GM12878 (cell line): ENCODE measurements around the gene HOTAIR. TPM values are rescaled to one million over a fixed set of nuclear protein-coding genes. Genes with fewer than 3 reads are reported as not detected.

ENCODE experiments used
- ATAC-seq: fragments of 200-7000 bp; cut with Tn5 transposase; 3 replicates; pipeline ENCODE4 v1.9.1; 2020; ENCODE audit warnings: mild to moderate bottlenecking, moderate library complexity
- BruUV-seq: library from RNA; stranded (reverse); fragments of 400-500 nt; replicated peaks from 2 replicates; lab custom pipeline; 2021; lab: Mats Ljungman, UMichigan
- CTCF ChIA-PET: fragments of 300-600 bp; sonication (Branson Sonifier 250); formaldehyde crosslinking; extraction: SDS; loops from one replicate; lab custom pipeline; 2021; ENCODE audit warnings: inconsistent platforms; lab: Yijun Ruan, JAX
- POLR2A ChIA-PET: fragments of 350-600 bp; formaldehyde crosslinking; extraction: SDS; loops from one replicate; lab custom pipeline; 2021; ENCODE audit warnings: inconsistent platforms; lab: Charles Lee
- RAD21 ChIA-PET: fragments of 300-600 bp; sonication (Branson Sonifier 250); formaldehyde crosslinking; loops from one replicate; lab custom pipeline; 2023; ENCODE audit warnings: antibody characterized with exemption; ENCODE audit not compliant: unreplicated experiment; lab: Charles Lee
- SMC1A ChIA-PET: fragments of 300-600 bp; sonication (Branson Sonifier 250); formaldehyde crosslinking; loops from one replicate; lab custom pipeline; 2023; ENCODE audit not compliant: unreplicated experiment, uncharacterized antibody; lab: Charles Lee
- DNase-seq: peaks from one replicate; pipeline ENCODE4 v3.0.0-alpha.2; 2011; ENCODE audit warnings: low read depth, low spot score
- FAIRE-seq: peaks from 3 replicates; lab custom pipeline; 2011; peaks lifted over from hg19 to GRCh38; lab: Jason Lieb, UNC
- H2AFZ ChIP-seq: 2 replicates; pipeline ENCODE4 v1.6.0; 2011; ENCODE audit warnings: low read depth, low read length, control low read depth; ENCODE audit not compliant: control insufficient read depth
- H3K27ac ChIP-seq: 2 replicates; pipeline ENCODE4 v1.5.1; 2011; ENCODE audit warnings: control low read depth; ENCODE audit not compliant: control insufficient read depth, insufficient read depth
- H3K27me3 ChIP-seq, 2 experiments: replicated peaks in 1 of 2; 2 replicates each; pipeline versions ENCODE4 v1.6.0 to v1.6.1; 2011; ENCODE audit warnings: low read length in 1 of 2; ENCODE audit not compliant: control insufficient read depth in 2 of 2, insufficient read depth in 2 of 2
- H3K36me3 ChIP-seq, 2 experiments: 2 replicates each; pipeline ENCODE4 v1.5.1; 2011; ENCODE audit warnings: low read length in 1 of 2; ENCODE audit not compliant: control insufficient read depth in 2 of 2, insufficient read depth in 2 of 2
- H3K4me1 ChIP-seq: 2 replicates; pipeline ENCODE4 v1.6.1; 2011; ENCODE audit warnings: mild to moderate bottlenecking, low read length, moderate library complexity, mixed read lengths; ENCODE audit not compliant: control insufficient read depth, insufficient read depth
- H3K4me2 ChIP-seq: 2 replicates; pipeline ENCODE4 v1.6.0; 2011; ENCODE audit warnings: control low read depth; ENCODE audit not compliant: control insufficient read depth, insufficient read depth
- H3K4me3 ChIP-seq: fragments of 200-600 bp; sonication (generic); 2 replicates; pipeline ENCODE4 v1.5.1; 2016
- H3K79me2 ChIP-seq: 2 replicates; pipeline ENCODE4 v1.6.0; 2011; ENCODE audit warnings: low read length; ENCODE audit not compliant: control insufficient read depth, insufficient read depth
- H3K9ac ChIP-seq: 2 replicates; pipeline ENCODE4 v1.8.0; 2011; ENCODE audit warnings: low read length, control low read depth, mixed read lengths; ENCODE audit not compliant: control insufficient read depth, insufficient read depth
- H3K9me3 ChIP-seq: replicated peaks from 3 replicates; pipeline ENCODE4 v1.5.1; 2011; ENCODE audit warnings: mild to moderate bottlenecking, low read length; ENCODE audit not compliant: control insufficient read depth, insufficient read depth
- H4K20me1 ChIP-seq: 2 replicates; pipeline ENCODE4 v1.6.0; 2011; ENCODE audit not compliant: control insufficient read depth, insufficient read depth
- CBFB ChIP-seq: IDR thresholded peaks from 2 replicates; pipeline ENCODE4 v1.6.1; 2016; ENCODE audit warnings: antibody characterized with exemption, low read depth
- IKZF2 ChIP-seq, 2 experiments: fragments of 450-650 bp; IDR thresholded peaks; 2 replicates each; pipeline ENCODE4 v1.6.1; 2017; ENCODE audit warnings: mild to moderate bottlenecking in 2 of 2, moderate library complexity in 2 of 2
- JUNB ChIP-seq: IDR thresholded peaks from 2 replicates; pipeline ENCODE4 v1.6.1; 2016; ENCODE audit warnings: antibody characterized with exemption, mild to moderate bottlenecking
- PML ChIP-seq: IDR thresholded peaks from 2 replicates; pipeline ENCODE4 v1.6.1; 2012; ENCODE audit warnings: low read length, inconsistent platforms
- SUPT20H ChIP-seq: IDR thresholded peaks from 2 replicates; pipeline ENCODE4 v1.6.1; 2011; ENCODE audit warnings: low read depth, mild to moderate bottlenecking, low read length, moderate library complexity, borderline replicate concordance; ENCODE audit not compliant: control insufficient read depth
- SUZ12 ChIP-seq: fragments of 200-600 bp; sonication (generic); IDR thresholded peaks from one replicate; pipeline ENCODE4 v1.6.1; 2018; ENCODE audit warnings: antibody characterized with exemption, mild to moderate bottlenecking; ENCODE audit not compliant: unreplicated experiment
- TARDBP ChIP-seq: IDR thresholded peaks from 2 replicates; pipeline ENCODE4 v1.6.1; 2016; ENCODE audit warnings: borderline replicate concordance
- ZNF687 ChIP-seq: fragments of 450-650 bp; IDR thresholded peaks from 2 replicates; pipeline ENCODE4 v1.6.1; 2017; ENCODE audit warnings: mild to moderate bottlenecking, moderate library complexity
- WGBS: methylation state at CpG from one replicate; pipeline ENCODE4 v1.1.6; 2016; ENCODE audit warnings: low lambda C conversion rate; ENCODE audit not compliant: insufficient replicate concordance, insufficient coverage; ENCODE audit errors: missing lambda C conversion rate; 5-methylcytosine and 5-hydroxymethylcytosine counted together
- in situ Hi-C: fragments of 300-500 bp; cut with MboI; formaldehyde crosslinking; loops from 9 replicates; pipeline ENCODE4 v1.14.3; 2018; ENCODE audit warnings: mixed read lengths
- intact Hi-C: fragments of 100-400 bp; cut with micrococcal nuclease; formaldehyde crosslinking; loops from one replicate; pipeline ENCODE4 v1.14.2; 2022; ENCODE audit not compliant: unreplicated experiment
- polyA plus RNA-seq, 11 experiments: library from polyadenylated mRNA; depleted of rRNA in 4 of 11; unstranded in 6 of 11; stranded (reverse) in 5 of 11; fragments of >200 nt; fragmentation: Nextera tagmentation in 4 of 11; fragmentation: Illumina TruSeq in 1 of 11; extraction: Ambion mirVana in 4 of 11; extraction: Trizol in 1 of 11; gene quantifications; 1 replicate in 1 of 11; 2 replicates in 10 of 11; pipeline versions ENCODE4 v1.2.1 to v1.2.3, GENCODE V29; 2011 to 2016; ENCODE audit warnings: inconsistent platforms in 2 of 11, missing spikeins in 2 of 11, low read depth in 1 of 11
- total RNA-seq, 4 experiments: library from RNA; depleted of rRNA in 3 of 4; stranded (reverse); fragments of >200 nt in 3 of 4; fragmentation: Illumina TruSeq in 1 of 4; extraction: Trizol in 1 of 4; gene quantifications; 2 replicates each; pipeline versions ENCODE4 v1.2.1 to v1.2.3, GENCODE V29; 2013 to 2021
- TF ChIP-seq, protein P1 (sequence below): fragments of 450-650 bp; IDR thresholded peaks from 2 replicates; pipeline ENCODE4 v1.6.1; 2017; ENCODE audit warnings: low read depth, mild to moderate bottlenecking, moderate library complexity
- TF ChIP-seq, protein P2 (sequence below): fragments of 450-650 bp; IDR thresholded peaks from 2 replicates; pipeline ENCODE4 v1.6.1; 2014; ENCODE audit warnings: mild to moderate bottlenecking
- TF ChIP-seq, protein P3 (sequence below): IDR thresholded peaks from 2 replicates; pipeline ENCODE4 v1.6.1; 2011; ENCODE audit warnings: borderline replicate concordance, low read depth, mild to moderate bottlenecking, moderate library complexity, mixed read lengths, low read length; ENCODE audit not compliant: insufficient read depth; ENCODE audit errors: extremely low read length

The HOTAIR gene
- total and polyA plus RNA-seq, 10 of the 15 experiments (the other 5 are each of a cell fraction or from before 2014, with no cell fraction given), result not detected

DNA sequence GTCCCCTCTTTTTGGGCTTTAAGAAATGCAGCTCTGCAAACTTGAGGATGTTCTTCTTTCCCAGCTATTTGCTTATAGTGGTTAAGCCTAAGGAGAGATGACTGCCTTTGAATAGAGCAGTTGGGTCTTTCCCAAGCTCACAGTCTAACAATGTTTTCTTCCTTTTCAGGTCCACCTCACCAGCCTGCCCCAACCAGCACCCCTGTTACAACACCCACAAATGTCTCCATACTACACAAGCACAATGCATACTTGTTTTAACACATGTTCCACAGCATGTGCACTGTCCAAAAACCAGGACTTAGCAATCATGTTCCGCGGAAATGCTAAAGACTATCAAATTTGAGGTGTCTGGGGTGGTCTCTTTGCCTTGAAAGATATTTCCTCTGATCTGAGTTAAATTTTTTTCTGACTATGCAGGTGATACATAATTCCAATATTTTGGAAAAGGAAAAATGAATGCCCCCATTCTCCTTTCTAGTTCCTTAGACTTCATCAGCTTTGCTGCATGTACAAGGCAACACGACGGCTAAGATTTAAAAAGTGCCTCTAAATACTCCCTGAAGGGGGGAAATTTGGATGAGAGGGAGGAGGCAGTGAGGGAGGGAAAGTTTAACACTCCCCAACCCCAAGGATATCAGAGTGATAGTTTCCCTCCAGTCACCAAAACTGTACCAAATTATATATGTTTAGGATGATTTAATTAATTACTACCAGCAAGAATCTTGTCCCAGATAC, 42.7 kb downstream of the HOTAIR start (continued):
- TF ChIP-seq TARDBP, result no peak
- no peak for TF ChIP-seq ZNF687
- TF ChIP-seq PML, result no peak

DNA sequence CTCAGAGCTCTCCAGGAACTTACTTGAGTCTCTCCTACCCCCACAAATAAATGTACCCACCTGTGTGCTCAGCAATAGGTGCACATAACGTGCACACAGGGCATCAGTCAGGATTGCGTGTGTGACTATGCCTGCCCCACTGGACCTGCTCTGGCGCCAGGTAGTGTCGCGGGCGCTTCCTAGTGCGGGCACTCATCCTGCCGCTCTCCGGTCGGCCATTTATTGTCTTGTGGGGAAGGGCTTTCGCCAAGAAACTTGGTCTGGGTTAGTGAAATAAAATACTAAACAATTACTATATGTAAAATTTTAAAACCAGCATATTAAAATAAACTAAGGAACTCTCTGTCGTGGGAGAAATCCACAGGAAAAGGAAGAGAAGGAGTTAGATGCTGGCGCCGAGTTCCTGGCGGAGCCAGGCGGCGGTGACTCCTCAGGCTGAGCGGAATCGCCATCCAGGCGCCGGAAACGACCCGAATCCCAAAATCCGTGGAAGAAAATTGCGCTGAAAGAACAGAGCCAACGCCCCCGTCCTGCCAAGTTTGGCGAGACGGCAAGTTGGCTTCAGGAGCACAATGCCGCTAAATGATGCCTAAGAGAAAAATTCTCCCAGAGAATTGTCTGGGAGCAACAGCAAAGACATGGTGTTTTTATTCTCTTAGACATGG, 44.0 kb downstream of the HOTAIR start:
- Histone ChIP-seq H3K4me3 (no peak overlapping the region), H2AFZ (no peak overlapping the region), H4K20me1 (no peaks in the 10 kb centered on the region; the same call in 1 of the 2 replicates), H3K4me2 (no peak overlapping the region), H3K27ac (no peak overlapping the region), H3K36me3 (no peaks in the 10 kb centered on the region), H3K9me3 (no peaks in the 10 kb centered on the region), H3K27me3 (peaks cover 14 to 44% of the 10 kb centered on the region in 2 experiments), H3K79me2 (no peaks in the 10 kb centered on the region), H3K9ac (no peak overlapping the region), H3K4me1 (no peaks in the 10 kb centered on the region)
- BruUV-seq, result no TSS peak
- ChIA-PET RAD21 (no interaction called here), CTCF (interaction anchor here (1.2 kb wide), 1 partner anchor 55 kb away, joined by 4 read pairs; the partner anchor contains the start of gene HOXC10), POLR2A (no interaction called here), SMC1A (no interaction called here)
- in situ Hi-C loops, result no loop called here
- no peak for DNase-seq
- no peak for ATAC-seq
- no peak for FAIRE-seq
- intact Hi-C loops, result no loop called here
- WGBS, result 16% methylated on average over 30 of the region's 30 CpGs
- TF ChIP-seq, protein P1, sequence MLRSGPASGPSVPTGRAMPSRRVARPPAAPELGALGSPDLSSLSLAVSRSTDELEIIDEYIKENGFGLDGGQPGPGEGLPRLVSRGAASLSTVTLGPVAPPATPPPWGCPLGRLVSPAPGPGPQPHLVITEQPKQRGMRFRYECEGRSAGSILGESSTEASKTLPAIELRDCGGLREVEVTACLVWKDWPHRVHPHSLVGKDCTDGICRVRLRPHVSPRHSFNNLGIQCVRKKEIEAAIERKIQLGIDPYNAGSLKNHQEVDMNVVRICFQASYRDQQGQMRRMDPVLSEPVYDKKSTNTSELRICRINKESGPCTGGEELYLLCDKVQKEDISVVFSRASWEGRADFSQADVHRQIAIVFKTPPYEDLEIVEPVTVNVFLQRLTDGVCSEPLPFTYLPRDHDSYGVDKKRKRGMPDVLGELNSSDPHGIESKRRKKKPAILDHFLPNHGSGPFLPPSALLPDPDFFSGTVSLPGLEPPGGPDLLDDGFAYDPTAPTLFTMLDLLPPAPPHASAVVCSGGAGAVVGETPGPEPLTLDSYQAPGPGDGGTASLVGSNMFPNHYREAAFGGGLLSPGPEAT, result no peak
- TF ChIP-seq, protein P2, sequence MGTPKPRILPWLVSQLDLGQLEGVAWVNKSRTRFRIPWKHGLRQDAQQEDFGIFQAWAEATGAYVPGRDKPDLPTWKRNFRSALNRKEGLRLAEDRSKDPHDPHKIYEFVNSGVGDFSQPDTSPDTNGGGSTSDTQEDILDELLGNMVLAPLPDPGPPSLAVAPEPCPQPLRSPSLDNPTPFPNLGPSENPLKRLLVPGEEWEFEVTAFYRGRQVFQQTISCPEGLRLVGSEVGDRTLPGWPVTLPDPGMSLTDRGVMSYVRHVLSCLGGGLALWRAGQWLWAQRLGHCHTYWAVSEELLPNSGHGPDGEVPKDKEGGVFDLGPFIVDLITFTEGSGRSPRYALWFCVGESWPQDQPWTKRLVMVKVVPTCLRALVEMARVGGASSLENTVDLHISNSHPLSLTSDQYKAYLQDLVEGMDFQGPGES, result no peak
- no peak for TF ChIP-seq SUPT20H
- no peak for TF ChIP-seq CBFB
- no peak for TF ChIP-seq SUZ12
- no peak for TF ChIP-seq IKZF2 (IDR thresholded peaks at IDR 0.05)
- TF ChIP-seq, protein P3, sequence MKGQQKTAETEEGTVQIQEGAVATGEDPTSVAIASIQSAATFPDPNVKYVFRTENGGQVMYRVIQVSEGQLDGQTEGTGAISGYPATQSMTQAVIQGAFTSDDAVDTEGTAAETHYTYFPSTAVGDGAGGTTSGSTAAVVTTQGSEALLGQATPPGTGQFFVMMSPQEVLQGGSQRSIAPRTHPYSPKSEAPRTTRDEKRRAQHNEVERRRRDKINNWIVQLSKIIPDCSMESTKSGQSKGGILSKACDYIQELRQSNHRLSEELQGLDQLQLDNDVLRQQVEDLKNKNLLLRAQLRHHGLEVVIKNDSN, result no peak
- no peak for TF ChIP-seq JUNB
